ENCODE results near the gene RGS2. TPM values are rescaled to one million over a fixed set of nuclear protein-coding genes. Genes with fewer than 3 reads are reported as not detected.

The RGS2 gene
- total and polyA plus RNA-seq, 9 of the 15 experiments (the other 6 are each of a cell fraction or from before 2014, with no cell fraction given), result 2.5 to 5.4 (median 3.8) TPM

DNA sequence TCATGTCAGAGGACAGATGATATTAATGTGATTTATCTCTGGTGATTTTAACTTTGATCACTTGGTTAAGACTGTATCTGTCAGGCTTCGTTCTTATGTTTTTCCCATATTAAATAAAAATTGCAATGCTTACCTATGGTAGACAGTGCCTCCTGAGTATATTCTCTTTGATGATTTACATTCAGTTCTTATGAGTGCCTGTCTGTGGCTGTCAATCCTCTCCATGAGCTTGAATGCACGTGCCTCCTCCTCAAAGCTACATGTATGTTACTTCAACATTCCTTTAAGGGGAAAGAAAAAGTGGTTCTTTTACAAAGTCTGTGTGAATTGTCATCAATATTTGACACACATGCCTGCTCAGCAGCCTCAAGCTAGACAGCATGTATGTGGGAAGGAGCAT is 44.2 kb upstream of the RGS2 start:
- H3K36me3 ChIP-seq (ENCODE audit: control insufficient read depth, insufficient read depth, low read length), result no peaks in the 10 kb centered on the region
- no peak overlapping the region for H2AFZ ChIP-seq (ENCODE audit: low read depth, low read length)
- intact Hi-C loops (cut with micrococcal nuclease) (no loop called here), in situ Hi-C loops (cut with MboI) (no loop called here)
- H3K27me3 ChIP-seq (ENCODE audit: control insufficient read depth in 2 of 2, insufficient read depth in 2 of 2, low read length in 2 of 2), result no peaks in the 10 kb centered on the region
- no TSS peak for BruUV-seq (replicated peaks)
- DNase-seq (ENCODE audit: extremely low read depth in 1 of 4, low spot score in 3 of 4) (no peak), FAIRE-seq (no peak), ATAC-seq (no peak)
- H3K27ac ChIP-seq (ENCODE audit: extremely low read depth, low read depth, low read length), result no peak overlapping the region
- ChIA-PET CTCF (ENCODE audit: low intra/inter-chr PET ratio) (no interaction called here), POLR2A (no interaction called here)
- no peaks in the 10 kb centered on the region for H3K9me1 ChIP-seq (ENCODE audit: control insufficient read depth, insufficient read depth, low read length)
- H3K4me1 ChIP-seq (replicated peaks in 1 of 2; ENCODE audit: control insufficient read depth in 2 of 2, insufficient read depth in 2 of 2, low read length in 2 of 2), result no peaks in the 10 kb centered on the region
- H3K9me3 ChIP-seq (replicated peaks; ENCODE audit: control insufficient read depth, insufficient read depth, low read depth, low read length), result no peaks in the 10 kb centered on the region
- H3K9ac ChIP-seq (ENCODE audit: insufficient read depth in 1 of 2, low read depth in 2 of 2, low read length in 2 of 2), result no peak overlapping the region
- H3K4me3 ChIP-seq, result no peak overlapping the region
- no peaks in the 10 kb centered on the region for H3K79me2 ChIP-seq (ENCODE audit: control insufficient read depth, insufficient read depth, low read length)
- WGBS (ENCODE audit: insufficient coverage, low coverage, missing lambda C conversion rate), result 2% methylated on average over 2 of the region's 2 CpGs
- H3K4me2 ChIP-seq (ENCODE audit: insufficient read depth, low read length), result no peak overlapping the region
- H4K20me1 ChIP-seq (replicated peaks; ENCODE audit: control insufficient read depth, insufficient read depth, low read length), result no peaks in the 10 kb centered on the region
- no peak for TF ChIP-seq MECOM (CRISPR knock-in tag; IDR thresholded peaks at IDR 0.05)
- TF ChIP-seq ELK3 (CRISPR knock-in tag; IDR thresholded peaks at IDR 0.05), result no peak
- TF ChIP-seq ETV6 (IDR thresholded peaks at IDR 0.05; ENCODE audit: borderline replicate concordance in 1 of 2, low read depth in 2 of 2, low read length in 1 of 2), result no peak
- TF ChIP-seq ETV6 (CRISPR knock-in tag; IDR thresholded peaks at IDR 0.05; ENCODE audit: borderline replicate concordance), result no peak
- TF ChIP-seq HSF4 (CRISPR knock-in tag; IDR thresholded peaks at IDR 0.05; ENCODE audit: borderline replicate concordance), result no peak
- no peak for TF ChIP-seq PHB2 (IDR thresholded peaks at IDR 0.05; ENCODE audit: low read depth)
- TF ChIP-seq NR2F6 (CRISPR knock-in tag; IDR thresholded peaks at IDR 0.05), result no peak
- TF ChIP-seq, protein P1, sequence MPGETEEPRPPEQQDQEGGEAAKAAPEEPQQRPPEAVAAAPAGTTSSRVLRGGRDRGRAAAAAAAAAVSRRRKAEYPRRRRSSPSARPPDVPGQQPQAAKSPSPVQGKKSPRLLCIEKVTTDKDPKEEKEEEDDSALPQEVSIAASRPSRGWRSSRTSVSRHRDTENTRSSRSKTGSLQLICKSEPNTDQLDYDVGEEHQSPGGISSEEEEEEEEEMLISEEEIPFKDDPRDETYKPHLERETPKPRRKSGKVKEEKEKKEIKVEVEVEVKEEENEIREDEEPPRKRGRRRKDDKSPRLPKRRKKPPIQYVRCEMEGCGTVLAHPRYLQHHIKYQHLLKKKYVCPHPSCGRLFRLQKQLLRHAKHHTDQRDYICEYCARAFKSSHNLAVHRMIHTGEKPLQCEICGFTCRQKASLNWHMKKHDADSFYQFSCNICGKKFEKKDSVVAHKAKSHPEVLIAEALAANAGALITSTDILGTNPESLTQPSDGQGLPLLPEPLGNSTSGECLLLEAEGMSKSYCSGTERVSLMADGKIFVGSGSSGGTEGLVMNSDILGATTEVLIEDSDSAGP (CRISPR knock-in tag; IDR thresholded peaks at IDR 0.05), result no peak
- TF ChIP-seq, protein P2, sequence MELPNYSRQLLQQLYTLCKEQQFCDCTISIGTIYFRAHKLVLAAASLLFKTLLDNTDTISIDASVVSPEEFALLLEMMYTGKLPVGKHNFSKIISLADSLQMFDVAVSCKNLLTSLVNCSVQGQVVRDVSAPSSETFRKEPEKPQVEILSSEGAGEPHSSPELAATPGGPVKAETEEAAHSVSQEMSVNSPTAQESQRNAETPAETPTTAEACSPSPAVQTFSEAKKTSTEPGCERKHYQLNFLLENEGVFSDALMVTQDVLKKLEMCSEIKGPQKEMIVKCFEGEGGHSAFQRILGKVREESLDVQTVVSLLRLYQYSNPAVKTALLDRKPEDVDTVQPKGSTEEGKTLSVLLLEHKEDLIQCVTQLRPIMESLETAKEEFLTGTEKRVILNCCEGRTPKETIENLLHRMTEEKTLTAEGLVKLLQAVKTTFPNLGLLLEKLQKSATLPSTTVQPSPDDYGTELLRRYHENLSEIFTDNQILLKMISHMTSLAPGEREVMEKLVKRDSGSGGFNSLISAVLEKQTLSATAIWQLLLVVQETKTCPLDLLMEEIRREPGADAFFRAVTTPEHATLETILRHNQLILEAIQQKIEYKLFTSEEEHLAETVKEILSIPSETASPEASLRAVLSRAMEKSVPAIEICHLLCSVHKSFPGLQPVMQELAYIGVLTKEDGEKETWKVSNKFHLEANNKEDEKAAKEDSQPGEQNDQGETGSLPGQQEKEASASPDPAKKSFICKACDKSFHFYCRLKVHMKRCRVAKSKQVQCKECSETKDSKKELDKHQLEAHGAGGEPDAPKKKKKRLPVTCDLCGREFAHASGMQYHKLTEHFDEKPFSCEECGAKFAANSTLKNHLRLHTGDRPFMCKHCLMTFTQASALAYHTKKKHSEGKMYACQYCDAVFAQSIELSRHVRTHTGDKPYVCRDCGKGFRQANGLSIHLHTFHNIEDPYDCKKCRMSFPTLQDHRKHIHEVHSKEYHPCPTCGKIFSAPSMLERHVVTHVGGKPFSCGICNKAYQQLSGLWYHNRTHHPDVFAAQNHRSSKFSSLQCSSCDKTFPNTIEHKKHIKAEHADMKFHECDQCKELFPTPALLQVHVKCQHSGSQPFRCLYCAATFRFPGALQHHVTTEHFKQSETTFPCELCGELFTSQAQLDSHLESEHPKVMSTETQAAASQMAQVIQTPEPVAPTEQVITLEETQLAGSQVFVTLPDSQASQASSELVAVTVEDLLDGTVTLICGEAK (IDR thresholded peaks at IDR 0.05), result no peak
- TF ChIP-seq, protein P2 (CRISPR knock-in tag; IDR thresholded peaks at IDR 0.05), result no peak
- no peak for TF ChIP-seq ZNF561 (CRISPR knock-in tag; conservative IDR thresholded peaks at IDR 0.05)
